GM18858 (cell line): ENCODE results near the gene FLT3.
"Not testable (repeated sequence)": the region's sequence is repeated elsewhere in the genome, so short reads cannot be mapped to it uniquely, and the experiment has no call there.

ENCODE experiments used
- ATAC-seq: cut with Tn5 transposase; IDR thresholded peaks from one replicate; pipeline ENCODE4 v1.9.1; 2021; ENCODE audit not compliant: unreplicated experiment

FLT3 gene

GRCh38 chr13:28005016-28005415 lies 95.4 kb downstream of the FLT3 start:
- ATAC-seq = not testable (repeated sequence)

- no peak for ATAC-seq
These were observed 97.3 kb downstream of the FLT3 start for GRCh38 chr13:28002886-28003698.

GRCh38 chr13:28001837-28002473 lies 98.4 kb downstream of the FLT3 start:
- no peak for ATAC-seq

- no peak for ATAC-seq
These were observed 99.3 kb downstream of the FLT3 start for GRCh38 chr13:28001049-28001448.

DNA sequence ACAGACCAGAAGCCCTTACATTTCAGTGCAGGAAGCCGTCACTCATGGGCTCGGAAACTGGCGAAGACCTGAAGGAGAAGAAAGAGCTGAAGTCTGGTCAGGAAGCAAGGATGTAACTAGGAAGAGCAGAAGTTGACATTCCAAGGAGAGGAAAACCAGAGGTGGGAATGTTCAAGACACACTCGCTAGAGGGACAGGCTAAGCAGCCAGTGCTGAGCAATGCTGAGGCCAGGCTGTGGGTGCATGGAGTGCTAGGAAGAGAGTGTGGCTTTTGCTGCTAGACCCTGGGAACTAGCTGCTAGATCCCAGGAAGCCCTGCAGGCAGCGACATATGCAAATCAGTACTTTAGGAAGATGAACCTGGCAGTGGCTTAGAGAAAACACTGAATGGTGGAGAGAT lies 99.8 kb downstream of the FLT3 start:
- no peak for ATAC-seq

DNA sequence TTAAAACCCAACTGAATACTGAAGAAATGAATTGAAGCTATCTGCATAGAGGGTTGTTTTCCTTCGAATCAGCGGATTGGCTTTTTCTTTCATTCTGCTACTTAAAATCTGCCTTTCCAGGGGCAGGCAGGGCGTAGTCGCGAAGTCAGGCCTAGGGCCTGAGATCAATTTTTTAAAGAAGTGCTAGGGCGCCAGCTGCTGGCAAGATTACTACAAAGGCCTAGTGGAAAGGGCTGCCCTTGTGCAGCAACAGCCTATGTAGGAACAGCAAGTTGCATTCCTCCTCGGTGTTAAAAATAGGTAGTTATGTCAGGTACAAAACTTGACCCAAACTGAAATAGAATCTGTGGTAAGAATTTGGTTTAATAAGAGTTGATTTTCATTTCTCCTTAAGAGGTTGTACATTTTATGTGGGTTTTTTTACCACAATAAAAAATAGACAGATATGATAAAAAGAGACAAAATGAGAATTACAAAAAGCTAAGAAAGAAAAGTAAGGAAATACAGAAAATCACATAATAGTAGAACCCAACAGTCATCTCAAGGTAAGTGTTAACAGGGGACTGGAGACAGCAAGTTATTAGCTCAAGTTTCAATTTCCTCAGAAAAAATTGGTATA lies 102.4 kb downstream of the FLT3 start:
- ATAC-seq = no peak

DNA sequence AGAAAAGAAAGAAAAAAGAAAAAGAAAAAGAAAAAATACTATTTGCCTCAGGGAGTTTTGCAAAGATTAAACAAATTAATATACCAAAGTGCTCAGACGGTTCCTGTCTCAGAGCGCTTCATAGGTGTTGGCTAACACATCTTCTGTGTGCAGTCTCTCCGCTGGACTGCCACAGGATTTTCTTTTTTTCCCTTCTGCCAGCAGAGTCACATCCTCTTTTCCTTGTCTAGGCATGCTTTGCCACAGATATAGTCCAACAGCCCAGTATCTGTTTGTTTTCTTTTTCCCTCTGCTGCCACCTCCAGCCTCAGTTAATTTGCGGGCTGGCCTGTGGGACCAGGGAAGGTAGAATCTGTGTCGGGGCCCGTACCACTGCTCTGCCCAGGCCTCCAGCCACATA lies 108.5 kb downstream of the FLT3 start:
- ATAC-seq = no peak

DNA sequence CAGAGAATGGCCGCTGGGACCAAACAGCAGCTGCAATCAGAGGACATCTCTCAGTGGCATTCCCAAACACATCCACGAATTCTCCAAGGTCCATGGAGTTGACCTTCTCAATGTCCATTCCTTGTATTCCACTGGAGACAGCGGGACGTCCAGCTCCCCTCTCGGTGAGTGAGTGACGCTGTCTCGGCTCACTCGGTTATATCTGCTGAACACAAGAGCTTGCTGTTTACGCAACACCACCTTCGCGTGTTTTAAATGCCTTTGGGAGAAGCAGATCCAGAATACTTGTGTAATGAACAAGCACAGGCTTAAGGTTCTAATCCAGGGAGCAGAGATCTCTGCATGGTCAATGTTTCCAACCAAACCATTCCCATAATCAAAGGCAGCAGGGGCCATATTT lies 111.9 kb downstream of the FLT3 start, which contains the start of gene URAD:
Gene URAD, minus strand, starts transcription at position 174 of the 400 bp plus-strand sequence. Its CDS starts 56 bp downstream, at position 118.
- ATAC-seq = no peak

DNA sequence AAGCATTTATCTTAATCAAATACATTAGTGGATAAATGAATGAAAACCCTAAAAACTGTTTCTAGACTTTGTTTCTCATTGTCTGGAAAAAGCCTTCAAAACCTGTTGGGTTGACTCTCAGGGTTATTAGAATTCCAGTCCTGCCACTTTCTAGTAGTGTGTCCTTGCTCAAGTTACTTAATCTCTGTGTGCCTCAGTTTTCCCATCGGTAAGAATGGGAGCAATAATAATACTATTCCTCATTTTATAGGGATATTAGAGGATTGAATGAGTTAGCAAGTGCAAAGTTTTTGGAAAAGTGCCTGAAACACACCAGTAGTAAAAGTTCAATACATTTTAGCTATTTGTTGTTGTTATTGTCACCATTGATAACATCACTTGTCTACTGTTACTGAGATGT lies 114.8 kb downstream of the FLT3 start:
- no peak for ATAC-seq

DNA sequence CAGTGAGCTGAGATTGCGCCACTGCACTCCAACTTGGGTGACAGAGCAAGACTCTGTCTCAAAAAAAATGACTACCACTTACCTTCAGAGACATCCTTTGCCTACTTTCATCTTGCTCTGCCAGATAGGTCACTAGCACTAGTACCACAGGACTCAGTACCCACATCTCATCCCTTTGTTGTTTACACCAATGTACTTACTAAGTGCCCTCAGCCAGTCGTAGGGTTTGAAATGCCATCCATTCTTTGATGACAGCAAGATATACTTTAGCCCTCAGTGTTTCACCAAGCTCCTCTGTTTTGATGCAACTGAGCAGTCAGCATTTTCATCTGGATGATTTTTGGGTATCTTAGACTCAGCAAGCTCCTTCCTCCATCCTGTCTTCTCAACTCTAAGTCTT lies 118.0 kb downstream of the FLT3 start:
- no peak for ATAC-seq

DNA sequence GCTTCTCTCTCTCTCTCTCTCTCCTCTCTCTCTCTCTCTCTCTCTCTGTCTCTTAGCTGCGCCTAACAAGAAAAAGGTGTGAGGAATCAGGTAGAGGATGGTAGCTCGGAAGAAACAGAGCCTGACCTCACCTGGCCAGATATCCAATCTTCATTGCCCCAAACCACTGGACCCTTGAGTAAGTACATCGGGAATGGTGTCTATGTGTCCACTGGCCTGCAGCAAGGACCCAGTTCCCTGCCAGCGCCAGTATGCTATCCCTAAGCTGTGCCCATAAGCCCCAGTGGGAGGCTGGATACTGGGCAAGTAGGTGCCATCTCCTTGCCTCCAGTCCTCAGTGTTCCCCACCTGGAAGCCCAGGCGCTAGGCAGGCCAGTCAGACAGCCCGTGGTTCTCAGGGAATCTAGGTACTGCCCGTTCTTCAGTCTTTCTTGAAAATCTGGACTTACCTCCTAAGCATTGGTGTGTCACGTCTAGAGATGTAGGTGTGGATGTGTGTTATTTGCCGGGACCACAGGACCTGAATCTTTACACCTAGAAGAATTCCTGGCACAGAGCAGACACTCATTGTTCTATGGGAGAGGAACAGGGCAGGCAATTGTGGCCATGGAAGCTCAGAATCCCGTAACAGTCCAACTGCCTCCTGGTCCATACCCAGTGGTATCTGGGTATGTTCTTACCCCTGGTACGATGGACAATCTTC lies 119.2 kb downstream of the FLT3 start:
- ATAC-seq = no peak

DNA sequence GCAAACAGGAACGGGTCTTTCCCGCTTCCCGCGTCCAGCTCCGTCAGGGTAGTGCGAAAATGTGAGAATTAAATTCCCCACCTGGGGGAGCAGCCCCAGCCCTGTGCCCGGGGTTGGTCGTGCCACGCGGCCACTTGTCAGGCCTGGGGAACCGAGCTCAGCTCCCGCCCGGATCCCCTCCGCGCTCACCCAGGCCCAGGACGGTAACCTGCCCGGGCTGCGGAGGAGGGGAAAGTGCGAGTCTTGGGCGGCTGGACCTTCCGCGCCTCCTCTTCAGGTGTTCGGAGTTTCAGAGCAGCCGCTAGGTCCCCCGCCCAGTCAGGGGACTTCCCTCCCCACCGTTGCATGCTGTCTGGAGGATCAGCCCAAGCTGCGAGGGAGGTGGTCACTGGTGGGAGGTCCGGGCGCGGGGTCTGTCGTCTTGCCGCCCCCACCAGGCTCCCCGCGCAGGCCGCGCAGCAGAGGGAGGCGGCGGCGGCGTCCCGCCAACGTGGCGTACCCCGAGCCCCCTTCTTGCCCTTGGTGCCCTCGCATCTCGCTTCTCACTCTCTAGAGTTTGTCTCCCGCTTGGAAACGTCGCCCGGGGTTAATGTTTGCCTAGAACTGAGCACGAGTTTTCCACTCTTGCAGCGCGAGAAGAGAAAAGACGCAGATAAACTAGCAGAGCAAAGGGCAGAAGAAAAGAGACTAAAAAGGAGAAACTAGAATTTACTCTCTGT lies 119.9 kb downstream of the FLT3 start:
- ATAC-seq = no peak

DNA sequence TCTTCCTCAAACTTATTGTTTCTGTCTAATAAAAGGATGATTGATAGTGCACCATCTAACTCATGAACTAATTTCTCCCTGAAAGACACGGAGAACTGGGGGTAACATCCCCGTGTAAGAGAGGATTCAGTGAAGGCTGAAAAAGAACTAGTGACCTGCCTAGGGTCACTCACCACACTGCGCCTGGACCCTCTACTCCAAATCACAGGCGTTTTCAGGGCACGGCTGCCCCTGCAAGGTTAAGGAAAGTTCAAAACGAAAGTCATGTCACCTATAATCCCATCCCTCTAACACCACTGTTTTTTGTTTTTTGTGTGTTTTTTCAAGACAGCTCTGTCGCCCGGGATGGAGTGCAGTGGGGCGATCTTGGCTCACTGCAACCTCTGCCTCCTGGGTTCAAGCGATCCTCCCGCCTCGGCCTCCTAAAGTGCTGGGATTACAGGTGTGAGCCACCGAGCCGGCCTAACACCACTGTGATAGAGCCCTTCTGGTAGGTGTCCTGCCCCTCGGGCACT lies 120.6 kb downstream of the FLT3 start:
- no peak for ATAC-seq

DNA sequence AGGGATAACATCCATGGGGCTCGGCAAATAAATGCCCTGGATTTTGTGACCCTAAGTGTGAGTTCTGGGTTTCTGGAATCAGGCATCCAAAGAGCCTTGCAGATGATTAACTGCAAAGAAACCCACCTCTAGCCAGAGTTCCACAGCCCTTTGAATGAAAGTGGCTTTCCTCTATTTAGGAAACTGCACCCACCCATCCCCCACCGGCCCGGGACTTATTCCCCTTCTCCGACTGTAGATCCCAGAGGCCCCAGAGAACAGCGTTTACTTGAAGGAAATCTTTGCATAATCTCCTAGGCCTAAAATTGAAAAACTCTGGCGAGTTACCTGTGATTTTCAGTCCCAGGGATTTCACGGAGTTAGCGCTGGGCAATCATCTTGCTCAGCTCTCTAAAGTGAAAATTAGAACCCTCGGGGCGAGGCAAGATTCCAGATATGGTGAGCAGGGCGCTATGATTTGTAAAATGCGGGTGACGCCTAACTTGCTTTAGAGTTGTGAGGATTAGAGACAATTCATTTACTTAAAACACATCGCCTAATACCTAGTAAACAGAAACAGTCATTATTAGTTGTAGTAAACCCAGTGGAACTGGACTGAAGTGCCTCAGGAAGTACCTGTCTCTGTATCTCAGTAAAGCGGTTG lies 121.3 kb downstream of the FLT3 start:
- no peak for ATAC-seq

DNA sequence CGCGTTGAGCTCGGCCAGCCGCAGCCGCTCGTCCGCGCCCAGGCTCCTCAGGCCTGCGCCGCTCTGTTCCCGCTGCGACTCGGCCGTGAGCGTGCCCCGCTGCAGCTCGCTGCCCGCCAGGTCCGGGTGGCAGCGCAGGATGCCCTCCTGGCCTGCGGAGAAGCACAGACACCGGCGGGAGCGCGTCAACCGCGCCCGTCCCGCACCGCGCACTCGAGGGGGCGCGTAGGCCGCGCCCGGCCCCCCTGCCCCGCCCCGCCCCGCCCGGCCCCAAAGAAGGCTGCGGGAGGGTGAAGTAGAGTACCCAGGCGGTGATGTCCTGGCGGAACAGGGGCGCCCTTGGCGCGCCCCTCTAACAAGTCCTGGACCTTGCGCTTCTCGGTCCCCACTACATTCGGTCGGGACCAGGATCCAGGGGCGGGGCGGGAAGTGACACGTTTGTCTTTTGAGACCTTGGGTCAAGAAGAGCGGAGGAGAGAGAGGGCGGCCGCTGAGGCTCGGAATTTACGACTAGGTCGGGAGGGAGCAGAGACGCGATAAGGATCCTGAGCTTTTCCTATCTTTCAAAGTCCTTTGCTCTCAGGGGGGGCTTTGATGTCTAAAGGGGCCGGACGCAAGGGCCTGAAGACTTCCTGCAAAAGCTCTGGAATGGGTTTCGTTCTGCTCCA lies 121.9 kb downstream of the FLT3 start:
- no peak for ATAC-seq

GRCh38 chr13:27977476-27978300 lies 122.7 kb downstream of the FLT3 start:
- no peak for ATAC-seq

DNA sequence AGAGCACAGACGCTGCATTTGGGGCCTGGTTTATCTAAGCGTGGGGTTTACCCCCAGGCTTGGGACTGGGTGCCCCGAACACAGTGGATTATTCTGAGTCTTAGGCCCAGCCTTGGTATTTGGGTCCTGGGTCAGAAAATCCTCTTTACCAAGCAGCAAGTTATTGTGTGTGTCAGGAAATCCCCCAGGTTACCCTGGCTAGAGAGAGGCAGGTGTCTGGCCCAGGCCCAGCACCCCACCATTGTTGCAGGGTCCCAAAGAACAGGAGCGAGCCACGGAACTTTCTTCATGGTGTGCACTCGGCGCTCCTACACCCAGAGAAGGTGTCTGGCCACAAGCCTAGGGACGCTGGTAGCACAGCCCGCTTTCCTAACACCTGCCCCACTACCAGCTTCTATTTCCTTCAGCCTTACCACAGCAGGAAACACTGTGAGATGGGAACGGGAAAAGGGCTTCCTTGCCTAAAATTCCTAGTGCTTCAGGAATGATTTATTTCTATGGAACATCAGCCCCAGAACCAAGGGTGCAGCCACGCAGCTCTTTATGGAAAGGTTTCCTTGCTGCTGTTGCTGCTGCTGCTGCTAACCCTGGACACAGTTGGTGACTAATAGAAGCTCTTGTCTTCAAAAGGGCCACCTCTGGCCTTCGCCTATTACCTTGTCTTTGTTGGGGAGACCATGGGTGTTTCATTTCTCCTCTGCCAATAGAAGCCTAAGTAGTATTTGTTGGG lies 123.8 kb downstream of the FLT3 start:
- ATAC-seq = no peak
